Karpas-422 (cell line): ENCODE data around the gene SPDYE11. TPM values are rescaled to one million over a fixed set of nuclear protein-coding genes. Genes with fewer than 3 reads are reported as not detected.
"Not testable (repeated sequence)": the region's sequence is repeated elsewhere in the genome, so short reads cannot be mapped to it uniquely, and the experiment has no call there.

Experiments
- DNase-seq: peaks from one replicate; pipeline ENCODE4 v3.0.0-alpha.2; 2015
- H2AFZ ChIP-seq: fragments of 200-600 bp; sonication (generic); 2 replicates; pipeline ENCODE4 v1.6.1; 2014; ENCODE audit warnings: antibody characterized with exemption, low read length, mixed read lengths
- H3K27ac ChIP-seq: fragments of 200-600 bp; sonication (generic); 2 replicates; pipeline ENCODE4 v1.5.1; 2014; ENCODE audit warnings: mild to moderate bottlenecking, low read length, moderate library complexity
- H3K27me3 ChIP-seq: fragments of 200-600 bp; sonication (generic); 2 replicates; pipeline ENCODE4 v1.6.1; 2014; ENCODE audit warnings: low read length, mixed read lengths
- H3K36me3 ChIP-seq: fragments of 200-600 bp; sonication (generic); 2 replicates; pipeline ENCODE4 v1.6.1; 2014; ENCODE audit warnings: low read length, mixed read lengths; ENCODE audit not compliant: insufficient read depth
- H3K4me1 ChIP-seq: fragments of 200-600 bp; sonication (generic); 2 replicates; pipeline ENCODE4 v1.6.1; 2014; ENCODE audit warnings: mild to moderate bottlenecking, low read length, mixed read lengths
- H3K4me2 ChIP-seq: fragments of 200-600 bp; sonication (generic); 2 replicates; pipeline ENCODE4 v1.6.1; 2014; ENCODE audit warnings: low read length, low read depth, mild to moderate bottlenecking; ENCODE audit not compliant: poor library complexity, severe bottlenecking
- H3K4me3 ChIP-seq: fragments of 200-600 bp; sonication (generic); 2 replicates; pipeline ENCODE4 v1.5.1; 2014; ENCODE audit warnings: mild to moderate bottlenecking, antibody characterized with exemption, low read length, mixed read lengths
- H3K79me2 ChIP-seq: fragments of 200-600 bp; sonication (generic); 2 replicates; pipeline ENCODE4 v1.6.1; 2014; ENCODE audit warnings: mild to moderate bottlenecking, low read length, mixed read lengths
- H3K9ac ChIP-seq: fragments of 200-600 bp; sonication (generic); 2 replicates; pipeline ENCODE4 v1.6.0; 2014; ENCODE audit warnings: low read length
- H3K9me2 ChIP-seq: fragments of 200-600 bp; sonication (generic), shearing (Covaris generic); replicated peaks from 2 replicates; pipeline ENCODE4 v1.6.0; 2014; ENCODE audit warnings: mild to moderate bottlenecking, low read length, moderate library complexity; ENCODE audit not compliant: insufficient read depth
- H3K9me3 ChIP-seq: fragments of 300-700, 200-600 bp; sonication (generic); 2 replicates; pipeline ENCODE4 v1.6.1; 2014; ENCODE audit warnings: low read length, mixed read lengths
- H4K20me1 ChIP-seq: fragments of 200-600 bp; sonication (generic); 2 replicates; pipeline ENCODE4 v1.6.1; 2014; ENCODE audit warnings: mild to moderate bottlenecking, antibody characterized with exemption, low read length, low read depth; ENCODE audit not compliant: insufficient read depth
- total RNA-seq: library from RNA; depleted of rRNA; stranded (reverse); fragments of >200 nt; shearing (Covaris generic); gene quantifications from 2 replicates; pipeline ENCODE4 v1.2.3, GENCODE V29; 2014; ENCODE audit warnings: low replicate concordance; rRNA removed

SPDYE11 gene
- not detected in 2 replicates for total RNA-seq

GRCh38 chr7:73057811-73058210 is at the start of gene SPDYE11:
Gene SPDYE11 (minus strand): TSS chr7:73057911. CDS start chr7:73056111, 1,800 bp downstream.
- H2AFZ ChIP-seq, H3K4me3 ChIP-seq, H3K27ac ChIP-seq, H3K27me3 ChIP-seq, H3K4me1 ChIP-seq, DNase-seq, H3K9ac ChIP-seq, H3K4me2 ChIP-seq, H3K9me2 ChIP-seq, H3K79me2 ChIP-seq, H4K20me1 ChIP-seq, H3K36me3 ChIP-seq, H3K9me3 ChIP-seq: not testable (repeated sequence)

- H3K9ac ChIP-seq, H4K20me1 ChIP-seq, H2AFZ ChIP-seq, H3K4me3 ChIP-seq, DNase-seq, H3K27ac ChIP-seq, H3K4me2 ChIP-seq, H3K27me3 ChIP-seq, H3K9me3 ChIP-seq, H3K79me2 ChIP-seq, H3K36me3 ChIP-seq, H3K4me1 ChIP-seq, H3K9me2 ChIP-seq: not testable (repeated sequence)
Observed at GRCh38 chr7:73085938-73086337, 28.2 kb upstream of the SPDYE11 start, which contains the start of gene SPDYE9. Gene SPDYE9 (minus strand): TSS chr7:73086038. CDS start chr7:73084238, 1,800 bp downstream.

GRCh38 chr7:73029666-73030065 is 28.0 kb downstream of the SPDYE11 start, which contains the start of gene SPDYE8:
Gene SPDYE8 (minus strand): TSS chr7:73029766. CDS start chr7:73027966, 1,800 bp downstream.
- H4K20me1 ChIP-seq, H3K4me3 ChIP-seq, H3K79me2 ChIP-seq, H3K4me2 ChIP-seq, H3K9me2 ChIP-seq, H3K36me3 ChIP-seq, H2AFZ ChIP-seq, H3K27ac ChIP-seq, DNase-seq, H3K4me1 ChIP-seq, H3K9me3 ChIP-seq, H3K9ac ChIP-seq, H3K27me3 ChIP-seq: not testable (repeated sequence)

- Histone ChIP-seq H3K9ac (peak overlapping the region; percentile 61), H3K4me2 (peak overlapping the region; percentile 69), H3K27ac (peak overlapping the region; percentile 76), H3K4me3 (peak overlapping the region; percentile 60)
- not testable (repeated sequence) for H3K27me3 ChIP-seq, H3K9me2 ChIP-seq, H3K9me3 ChIP-seq, DNase-seq, H3K4me1 ChIP-seq, H3K36me3 ChIP-seq, H2AFZ ChIP-seq, H4K20me1 ChIP-seq, H3K79me2 ChIP-seq
Observed at GRCh38 chr7:73006491-73006890, 51.2 kb downstream of the SPDYE11 start.

GRCh38 chr7:73005693-73006447 is 51.8 kb downstream of the SPDYE11 start:
- H3K9ac ChIP-seq: peak overlapping the region; percentile 72

GRCh38 chr7:73005356-73005692 is 52.4 kb downstream of the SPDYE11 start:
- Histone ChIP-seq H3K4me2 (peak overlapping the region; percentile 42), H3K27ac (0 out of 2 replicates have a peak overlapping the region, but pooled peaks have one; percentile 49)
- not testable (repeated sequence) for DNase-seq

More at GRCh38 chr7:73005693-73006447, 51.8 kb downstream of the SPDYE11 start:
- not testable (repeated sequence) for H3K36me3 ChIP-seq, DNase-seq, H3K4me1 ChIP-seq, H2AFZ ChIP-seq, H3K27me3 ChIP-seq, H3K9me2 ChIP-seq, H4K20me1 ChIP-seq, H3K79me2 ChIP-seq, H3K9me3 ChIP-seq
- H3K27ac ChIP-seq: peak overlapping the region; percentile 76
- peak overlapping the region; percentile 68 for H3K4me3 ChIP-seq
- H3K4me2 ChIP-seq: peak overlapping the region; percentile 49

GRCh38 chr7:72997887-72998468 is 59.7 kb downstream of the SPDYE11 start:
- not testable (repeated sequence) for H3K4me3 ChIP-seq, H3K9ac ChIP-seq, H3K79me2 ChIP-seq, H4K20me1 ChIP-seq, H3K36me3 ChIP-seq, H3K4me1 ChIP-seq, H3K27me3 ChIP-seq, H3K9me2 ChIP-seq, H3K9me3 ChIP-seq, H3K27ac ChIP-seq, DNase-seq, H2AFZ ChIP-seq, H3K4me2 ChIP-seq

More at GRCh38 chr7:73005356-73005692, 52.4 kb downstream of the SPDYE11 start:
- H3K27me3 ChIP-seq, H3K79me2 ChIP-seq, H3K36me3 ChIP-seq, H2AFZ ChIP-seq, H3K9me3 ChIP-seq, H3K4me1 ChIP-seq, H4K20me1 ChIP-seq, H3K9me2 ChIP-seq: not testable (repeated sequence)
- Histone ChIP-seq H3K4me3 (peak overlapping the region; percentile 68), H3K9ac (peak overlapping the region; percentile 72)
